Neural progenitor cell (in vitro differentiated cells): Measurements from ENCODE around the gene ACKR2. TPM values are rescaled to one million over a fixed set of nuclear protein-coding genes. Genes with fewer than 3 reads are reported as not detected.

Source experiments
- DNase-seq: peaks from one replicate; pipeline ENCODE4 v3.0.0-alpha.2; 2016; ENCODE audit warnings: low spot score
- H2AFZ ChIP-seq: fragments of 200-600 bp; sonication (generic); replicated peaks from 2 replicates; pipeline ENCODE4 v1.6.1; 2016; ENCODE audit warnings: antibody characterized with exemption
- H3F3A ChIP-seq: fragments of 200-600 bp; sonication (generic); 2 replicates; pipeline ENCODE4 v1.6.1; 2016; ENCODE audit warnings: antibody characterized with exemption, low read depth
- H3K27ac ChIP-seq: fragments of 200-600 bp; sonication (generic); 2 replicates; pipeline ENCODE4 v1.5.1; 2016; ENCODE audit warnings: mild to moderate bottlenecking
- H3K27me3 ChIP-seq: fragments of 200-600 bp; sonication (generic); 2 replicates; pipeline ENCODE4 v1.6.1; 2016; ENCODE audit warnings: mild to moderate bottlenecking, moderate library complexity
- H3K36me3 ChIP-seq: fragments of 200-600 bp; sonication (generic); 2 replicates; pipeline ENCODE4 v1.5.1; 2016
- H3K4me1 ChIP-seq: fragments of 200-600 bp; sonication (generic); 2 replicates; pipeline ENCODE4 v1.6.1; 2016; ENCODE audit warnings: mixed run types
- H3K4me2 ChIP-seq: fragments of 200-600 bp; sonication (generic); 2 replicates; pipeline ENCODE4 v1.6.1; 2016
- H3K4me3 ChIP-seq: fragments of 200-600 bp; sonication (generic); 2 replicates; pipeline ENCODE4 v1.5.1; 2016
- H3K79me2 ChIP-seq: fragments of 200-600 bp; sonication (generic); 2 replicates; pipeline ENCODE4 v1.6.1; 2016; ENCODE audit warnings: low read depth
- H3K9ac ChIP-seq: fragments of 200-600 bp; sonication (generic); 2 replicates; pipeline ENCODE4 v1.6.1; 2016
- H3K9me3 ChIP-seq: fragments of 200-600 bp; sonication (generic); 2 replicates; pipeline ENCODE4 v1.5.1; 2016; ENCODE audit warnings: low read depth
- H4K20me1 ChIP-seq: fragments of 200-600 bp; sonication (generic); 2 replicates; pipeline ENCODE4 v1.6.1; 2016; ENCODE audit warnings: low read depth
- H3K27ac Mint-ChIP-seq: 3 replicates; pipeline ENCODE4 v1.8.0; 2021; ENCODE audit warnings: mixed read lengths
- H3K27me3 Mint-ChIP-seq: 2 replicates; pipeline ENCODE4 v1.8.0; 2022; ENCODE audit warnings: low read depth, mild to moderate bottlenecking, inconsistent platforms, moderate library complexity, mixed read lengths; ENCODE audit not compliant: insufficient read depth
- H3K36me3 Mint-ChIP-seq: 3 replicates; pipeline ENCODE4 v1.8.0; 2021; ENCODE audit warnings: mixed read lengths
- H3K4me1 Mint-ChIP-seq: 3 replicates; pipeline ENCODE4 v1.8.0; 2021; ENCODE audit warnings: mixed read lengths
- H3K4me3 Mint-ChIP-seq: 3 replicates; pipeline ENCODE4 v1.8.0; 2021; ENCODE audit warnings: mild to moderate bottlenecking, moderate library complexity, mixed read lengths
- H3K9me3 Mint-ChIP-seq: 3 replicates; pipeline ENCODE4 v1.8.0; 2020; ENCODE audit warnings: mixed read lengths
- EZH2 ChIP-seq: fragments of 200-600 bp; sonication (generic); IDR thresholded peaks from 2 replicates; pipeline ENCODE4 v1.6.1; 2017; ENCODE audit warnings: antibody characterized with exemption, mild to moderate bottlenecking, moderate library complexity
- EZH2phosphoT487 ChIP-seq: fragments of 200-600 bp; sonication (generic); IDR thresholded peaks from 2 replicates; pipeline ENCODE4 v1.6.1; 2017; ENCODE audit warnings: antibody characterized with exemption
- total RNA-seq: library from RNA; depleted of rRNA; stranded (reverse); fragments of >200 nt; gene quantifications from 2 replicates; pipeline ENCODE4 v1.2.3, GENCODE V29; 2015; ENCODE audit warnings: low replicate concordance
- TF ChIP-seq, protein P1 (sequence below): fragments of 200-600 bp; sonication (generic); IDR thresholded peaks from 2 replicates; pipeline ENCODE4 v1.5.1; 2017; ENCODE audit warnings: antibody characterized with exemption, mild to moderate bottlenecking

ACKR2 gene
- total RNA-seq, 1 donor from 2014 or later = not detected

DNA sequence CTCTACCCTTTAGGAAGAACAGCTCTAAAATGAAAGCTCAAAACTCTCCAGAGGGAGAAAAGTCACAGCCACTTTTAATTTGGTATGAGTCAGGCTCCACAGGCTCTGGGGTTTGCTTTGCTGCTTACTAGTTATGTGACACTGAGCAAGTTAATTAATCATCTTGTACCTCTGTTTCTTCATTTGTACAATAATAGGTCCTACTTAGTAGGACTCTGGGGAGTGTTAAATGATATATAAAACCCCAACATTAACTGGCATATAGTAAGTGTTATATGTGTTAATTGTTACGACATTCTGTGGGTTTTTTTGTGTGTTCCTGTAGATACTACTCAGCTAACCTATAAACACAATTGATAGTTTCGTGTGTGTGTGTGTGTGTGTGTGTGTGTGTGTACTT is 6.6 kb downstream of the ACKR2 start:
- Mint-ChIP-seq H3K27ac (no peak overlapping the region), H3K9me3 (no peaks in the 10 kb centered on the region), H3K27me3 (peaks cover 2% of the 10 kb centered on the region), H3K4me1 (peaks cover 12% of the 10 kb centered on the region), H3K4me3 (no peak overlapping the region), H3K36me3 (no peaks in the 10 kb centered on the region)
- Histone ChIP-seq H3K9me3 (no peaks in the 10 kb centered on the region), H3K4me2 (no peak overlapping the region), H3K27me3 (no peaks in the 10 kb centered on the region), H2AFZ (no peak overlapping the region), H4K20me1 (no peaks in the 10 kb centered on the region), H3K27ac (no peak overlapping the region), H3K4me1 (peaks cover 6% of the 10 kb centered on the region), H3K4me3 (no peak overlapping the region), H3F3A (no peaks in the 10 kb centered on the region), H3K79me2 (no peaks in the 10 kb centered on the region), H3K9ac (no peak overlapping the region), H3K36me3 (no peaks in the 10 kb centered on the region)
- TF ChIP-seq EZH2phosphoT487 (no peak), EZH2 (no peak)
- TF ChIP-seq, protein P1, sequence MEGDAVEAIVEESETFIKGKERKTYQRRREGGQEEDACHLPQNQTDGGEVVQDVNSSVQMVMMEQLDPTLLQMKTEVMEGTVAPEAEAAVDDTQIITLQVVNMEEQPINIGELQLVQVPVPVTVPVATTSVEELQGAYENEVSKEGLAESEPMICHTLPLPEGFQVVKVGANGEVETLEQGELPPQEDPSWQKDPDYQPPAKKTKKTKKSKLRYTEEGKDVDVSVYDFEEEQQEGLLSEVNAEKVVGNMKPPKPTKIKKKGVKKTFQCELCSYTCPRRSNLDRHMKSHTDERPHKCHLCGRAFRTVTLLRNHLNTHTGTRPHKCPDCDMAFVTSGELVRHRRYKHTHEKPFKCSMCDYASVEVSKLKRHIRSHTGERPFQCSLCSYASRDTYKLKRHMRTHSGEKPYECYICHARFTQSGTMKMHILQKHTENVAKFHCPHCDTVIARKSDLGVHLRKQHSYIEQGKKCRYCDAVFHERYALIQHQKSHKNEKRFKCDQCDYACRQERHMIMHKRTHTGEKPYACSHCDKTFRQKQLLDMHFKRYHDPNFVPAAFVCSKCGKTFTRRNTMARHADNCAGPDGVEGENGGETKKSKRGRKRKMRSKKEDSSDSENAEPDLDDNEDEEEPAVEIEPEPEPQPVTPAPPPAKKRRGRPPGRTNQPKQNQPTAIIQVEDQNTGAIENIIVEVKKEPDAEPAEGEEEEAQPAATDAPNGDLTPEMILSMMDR = no peak
- DNase-seq = no peak

DNA sequence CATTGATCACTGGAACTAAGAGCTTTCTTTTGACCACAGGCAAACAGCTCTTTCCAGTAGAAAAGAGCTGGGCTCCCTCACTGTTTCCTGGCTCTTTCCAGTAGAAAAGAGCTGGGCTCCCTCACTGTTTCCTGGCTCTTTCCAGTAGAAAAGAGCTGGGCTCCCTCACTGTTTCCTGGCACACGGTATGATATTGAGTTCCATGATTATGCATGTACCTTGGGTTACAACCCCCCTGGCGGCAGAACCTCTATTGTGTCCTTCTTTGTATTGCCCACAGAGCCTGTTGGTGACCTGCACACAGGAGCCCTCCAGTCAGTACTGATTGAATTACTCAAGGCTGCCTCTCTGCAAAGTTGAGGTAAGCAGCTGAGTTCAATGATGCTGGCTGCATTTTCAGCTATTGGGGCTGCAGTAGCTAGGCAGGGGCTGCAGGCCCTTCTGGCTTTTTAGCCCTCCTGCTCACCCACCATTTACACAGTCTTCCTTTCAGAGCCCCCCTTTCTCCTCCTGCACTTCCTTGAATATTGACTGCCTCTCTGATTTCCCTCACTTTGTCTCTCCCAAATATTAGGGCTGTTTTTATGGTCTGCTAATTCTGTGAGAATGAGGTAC is 10.2 kb downstream of the ACKR2 start:
- peak; percentile 48 for DNase-seq
- Histone ChIP-seq H2AFZ (peak overlapping the region; percentile 74), H3K4me3 (no peak overlapping the region), H4K20me1 (no peaks in the 10 kb centered on the region), H3K27ac (no peak overlapping the region), H3K4me2 (no peak overlapping the region), H3K36me3 (no peaks in the 10 kb centered on the region), H3K79me2 (no peaks in the 10 kb centered on the region), H3K9ac (no peak overlapping the region), H3K27me3 (no peaks in the 10 kb centered on the region), H3K4me1 (peaks cover 6% of the 10 kb centered on the region), H3K9me3 (no peaks in the 10 kb centered on the region), H3F3A (no peaks in the 10 kb centered on the region)
- H3K4me3 Mint-ChIP-seq = no peak overlapping the region
- no peaks in the 10 kb centered on the region for H3K36me3 Mint-ChIP-seq
- no peaks in the 10 kb centered on the region for H3K9me3 Mint-ChIP-seq
- H3K27me3 Mint-ChIP-seq = no peaks in the 10 kb centered on the region
- peak overlapping the region; percentile 69 for H3K27ac Mint-ChIP-seq
- H3K4me1 Mint-ChIP-seq = peaks cover 10% of the 10 kb centered on the region
- TF ChIP-seq, protein P1 = no peak
- TF ChIP-seq EZH2 = no peak
- TF ChIP-seq EZH2phosphoT487 = no peak

DNA sequence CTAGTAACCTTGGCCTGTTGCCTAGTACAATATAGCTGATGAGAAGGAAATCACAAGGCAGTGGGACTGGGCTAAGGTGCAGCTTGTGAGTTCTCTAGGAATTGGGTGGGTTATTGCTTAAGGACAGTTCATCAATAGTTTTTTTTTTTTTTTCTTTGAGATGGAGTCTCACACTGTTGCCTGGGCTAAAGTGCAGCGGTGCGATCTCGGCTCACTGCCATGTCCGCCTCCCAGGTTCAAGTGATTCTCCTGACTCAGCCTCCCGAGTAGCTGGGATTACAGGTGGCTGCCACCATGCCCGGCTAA is 11.5 kb downstream of the ACKR2 start:
- H3K4me1 ChIP-seq = peaks cover 6% of the 10 kb centered on the region
- H3F3A ChIP-seq = no peaks in the 10 kb centered on the region
- Mint-ChIP-seq H3K27me3 (no peaks in the 10 kb centered on the region), H3K4me1 (peaks cover 6% of the 10 kb centered on the region), H3K27ac (no peak overlapping the region), H3K36me3 (no peaks in the 10 kb centered on the region), H3K4me3 (no peak overlapping the region), H3K9me3 (no peaks in the 10 kb centered on the region)
- H3K4me2 ChIP-seq = no peak overlapping the region
- no peaks in the 10 kb centered on the region for H3K36me3 ChIP-seq
- no peak overlapping the region for H2AFZ ChIP-seq
- no peak overlapping the region for H3K4me3 ChIP-seq
- no peak for TF ChIP-seq EZH2phosphoT487
- no peak for TF ChIP-seq EZH2
- TF ChIP-seq, protein P1 = no peak
- no peak overlapping the region for H3K9ac ChIP-seq
- H3K27ac ChIP-seq = no peak overlapping the region
- DNase-seq = no peak
- H4K20me1 ChIP-seq = no peaks in the 10 kb centered on the region
- H3K9me3 ChIP-seq = no peaks in the 10 kb centered on the region
- no peaks in the 10 kb centered on the region for H3K79me2 ChIP-seq
- H3K27me3 ChIP-seq = no peaks in the 10 kb centered on the region
